Activated CD4-positive, alpha-beta T cell treated with anti-CD3 and anti-CD28 coated beads, Interleukin-2, amount 50 U/mL, for 48 hours (primary cell): ENCODE results near the gene NFASC.

Experiments used
- DNase-seq, 2 experiments: peaks; one replicate each; pipeline ENCODE4 v3.0.0-alpha.2; 2020

NFASC gene

DNA sequence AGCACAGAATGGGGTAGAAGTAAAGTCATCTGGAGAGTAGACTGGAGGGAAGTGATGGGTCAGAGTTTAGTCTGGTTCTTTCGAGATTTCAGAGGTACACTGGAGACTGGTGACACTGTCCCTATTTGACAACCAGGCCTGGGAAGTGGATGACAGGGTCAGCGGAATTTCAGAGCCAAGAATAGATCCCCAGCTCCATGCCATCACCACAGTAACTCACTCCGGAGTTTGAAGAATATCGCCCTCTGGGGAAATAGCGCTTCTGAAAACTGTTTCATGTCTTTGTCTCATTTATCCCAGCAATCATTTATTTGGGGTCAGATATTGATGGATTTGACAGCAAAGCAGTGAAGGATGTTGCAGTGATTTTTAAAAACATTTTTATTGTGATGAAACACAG, 7.6 kb upstream of the NFASC start:
- no peak for DNase-seq

DNA sequence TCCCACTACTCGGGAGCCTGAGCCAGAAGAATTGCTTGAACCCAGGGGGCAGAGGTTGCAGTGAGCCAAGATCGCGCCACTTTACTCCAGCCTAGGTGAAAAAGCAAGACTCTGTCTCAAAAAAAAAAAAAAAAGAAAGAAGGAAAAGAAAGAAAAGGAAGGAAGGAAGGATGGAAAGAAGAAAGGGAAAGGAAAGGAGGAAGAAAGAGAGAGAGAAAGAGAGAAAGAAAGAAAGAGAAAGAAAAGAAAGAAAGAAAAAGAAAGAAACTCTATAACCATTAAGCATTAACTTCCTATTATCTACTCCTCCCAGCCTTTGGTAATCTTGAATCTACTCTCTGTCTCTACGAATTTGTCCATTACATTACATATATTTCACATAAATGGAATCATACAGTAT, 6.9 kb upstream of the NFASC start:
- no peak for DNase-seq

DNA sequence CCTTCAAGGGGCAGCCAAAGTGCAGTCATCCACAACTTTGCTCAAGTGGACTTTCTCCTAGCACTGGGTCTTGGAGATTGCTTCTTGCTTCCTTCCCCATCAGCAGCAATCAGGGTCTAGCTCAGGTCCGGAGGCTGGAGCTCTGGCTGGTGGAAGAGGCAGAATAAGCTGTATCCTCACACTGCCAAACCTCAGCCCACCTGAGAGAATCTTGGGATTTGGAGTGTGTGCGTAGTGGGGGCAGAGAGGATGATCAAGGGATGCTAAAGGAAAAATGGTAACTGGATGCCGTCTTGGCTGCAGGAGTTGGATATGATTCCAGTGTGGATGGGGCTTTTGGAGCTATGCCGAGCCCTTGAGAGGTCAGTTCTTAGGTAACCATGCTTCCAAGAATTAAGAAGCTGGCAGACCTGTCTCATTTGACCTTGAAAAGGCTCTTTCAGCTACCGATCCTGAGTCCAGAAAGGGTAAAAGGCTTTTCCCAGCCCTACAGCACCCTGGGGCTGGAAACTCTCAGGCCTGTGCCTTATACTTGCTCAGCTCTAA, 4.5 kb upstream of the NFASC start:
- no peak for DNase-seq

DNA sequence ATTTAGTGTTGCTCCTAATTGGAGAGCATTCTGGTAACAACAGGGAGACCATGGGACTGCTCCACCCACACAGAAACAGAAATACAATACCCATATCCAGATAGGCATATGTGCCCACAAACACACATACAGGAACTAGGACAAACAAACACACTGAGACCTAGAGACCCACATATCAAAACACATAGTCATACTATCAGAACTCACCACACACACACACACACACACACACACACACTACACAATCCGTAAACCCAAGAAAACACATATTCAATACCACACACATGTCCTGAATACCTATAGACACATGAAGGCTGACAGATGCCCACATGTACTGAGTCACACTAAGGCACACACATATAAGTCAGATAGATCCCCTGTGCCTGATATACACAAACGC, 3.5 kb upstream of the NFASC start:
- no peak for DNase-seq

DNA sequence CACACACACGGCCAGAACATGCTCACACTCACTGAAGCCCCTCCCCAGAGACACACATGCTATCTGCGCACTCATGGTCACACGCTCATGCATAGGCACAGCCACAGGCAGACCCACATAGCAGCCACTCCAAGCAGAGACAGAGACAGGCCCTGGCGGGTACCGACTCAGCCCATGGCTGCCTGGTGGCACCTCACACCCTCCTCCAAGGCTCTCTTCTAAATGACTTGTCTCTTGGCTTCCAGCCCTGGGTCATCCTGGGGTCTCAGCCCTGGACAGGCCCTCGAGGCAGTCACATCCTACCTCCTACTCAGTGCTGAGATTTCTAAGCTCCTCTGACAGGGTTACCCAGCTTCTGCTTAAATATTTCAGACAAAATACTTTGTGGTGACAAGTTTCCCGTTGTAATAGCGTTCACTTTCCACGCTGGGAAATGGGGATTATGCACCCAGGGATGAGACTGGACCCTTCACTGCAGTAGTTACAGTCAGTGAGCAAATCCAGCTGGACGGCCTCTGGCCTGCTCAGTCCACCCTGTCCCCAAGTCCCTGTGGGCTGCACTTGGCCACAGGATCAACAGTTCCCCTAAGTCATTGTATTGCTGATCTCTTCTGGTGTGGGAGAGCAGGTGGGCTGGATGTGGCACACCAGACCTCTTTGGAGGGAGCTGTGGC, 2.9 kb upstream of the NFASC start:
- no peak for DNase-seq

DNA sequence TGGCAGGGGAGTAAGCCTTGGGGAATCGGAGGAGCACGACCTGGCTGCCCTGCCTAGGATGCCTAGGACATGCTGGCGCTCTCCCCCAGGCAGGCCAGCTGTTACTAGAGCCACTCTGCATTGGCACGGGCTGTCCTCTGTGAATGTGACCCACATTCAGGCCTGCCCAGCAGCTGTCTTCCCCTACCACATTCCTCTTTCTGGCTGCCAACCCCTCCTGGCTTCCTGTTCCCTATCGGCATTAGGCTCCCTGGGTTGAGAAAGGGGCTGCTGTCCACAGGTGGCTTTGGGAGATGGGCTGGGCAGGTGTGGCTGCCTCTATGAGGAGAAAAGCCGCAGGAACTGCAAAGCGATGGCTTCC, 2.3 kb upstream of the NFASC start:
- no peak for DNase-seq

DNA sequence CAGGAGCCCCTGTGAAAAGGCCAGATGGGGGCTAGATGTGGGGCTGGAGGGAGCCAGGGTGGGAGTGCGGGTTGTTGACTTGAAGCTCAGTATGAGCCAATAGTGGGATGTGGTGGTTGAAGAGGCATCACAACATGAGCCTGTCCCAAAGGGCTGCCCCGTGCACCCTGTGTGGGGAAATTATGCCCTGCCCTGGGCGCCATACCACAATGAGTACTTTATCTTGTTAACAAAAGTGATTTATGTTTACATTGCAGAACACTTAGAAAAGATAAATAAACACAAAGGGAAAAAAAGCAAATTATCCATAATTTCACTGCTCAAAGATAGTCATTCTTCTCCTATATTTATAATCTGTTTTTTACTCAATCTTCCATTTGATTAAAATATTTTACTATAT, 1.6 kb upstream of the NFASC start:
- no peak for DNase-seq

DNA sequence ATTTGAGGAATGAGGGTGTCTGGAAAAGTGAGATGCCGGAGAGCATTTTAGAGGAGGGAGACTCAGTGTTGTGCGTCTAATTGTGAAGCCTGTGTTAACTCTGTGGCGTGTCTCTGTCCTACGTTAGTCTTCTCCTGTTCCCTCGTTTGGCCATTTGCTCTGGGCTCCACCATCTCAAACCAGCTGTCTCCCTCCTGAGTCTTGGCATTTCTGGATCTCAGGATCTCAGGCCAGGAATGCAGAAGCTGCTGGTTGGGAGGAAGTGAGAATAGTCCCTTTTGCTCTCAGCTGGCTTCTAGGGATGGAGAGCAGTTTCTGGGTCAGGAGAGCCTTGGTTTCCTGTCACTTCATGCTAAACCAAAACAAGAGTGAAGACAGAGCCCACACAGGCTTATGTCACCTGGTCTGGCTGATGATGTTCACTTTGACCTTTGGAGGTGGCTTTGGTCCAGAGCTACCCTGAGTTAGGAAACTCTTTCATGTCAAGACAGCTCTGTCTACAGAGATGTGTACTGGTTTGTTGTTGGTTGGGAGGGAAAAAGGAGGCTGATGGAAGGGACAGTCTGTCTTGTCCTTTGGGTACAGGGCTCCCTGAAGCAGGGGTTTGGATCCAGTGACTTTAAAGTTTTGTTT, 859 bp downstream of the NFASC start:
- no peak for DNase-seq

DNA sequence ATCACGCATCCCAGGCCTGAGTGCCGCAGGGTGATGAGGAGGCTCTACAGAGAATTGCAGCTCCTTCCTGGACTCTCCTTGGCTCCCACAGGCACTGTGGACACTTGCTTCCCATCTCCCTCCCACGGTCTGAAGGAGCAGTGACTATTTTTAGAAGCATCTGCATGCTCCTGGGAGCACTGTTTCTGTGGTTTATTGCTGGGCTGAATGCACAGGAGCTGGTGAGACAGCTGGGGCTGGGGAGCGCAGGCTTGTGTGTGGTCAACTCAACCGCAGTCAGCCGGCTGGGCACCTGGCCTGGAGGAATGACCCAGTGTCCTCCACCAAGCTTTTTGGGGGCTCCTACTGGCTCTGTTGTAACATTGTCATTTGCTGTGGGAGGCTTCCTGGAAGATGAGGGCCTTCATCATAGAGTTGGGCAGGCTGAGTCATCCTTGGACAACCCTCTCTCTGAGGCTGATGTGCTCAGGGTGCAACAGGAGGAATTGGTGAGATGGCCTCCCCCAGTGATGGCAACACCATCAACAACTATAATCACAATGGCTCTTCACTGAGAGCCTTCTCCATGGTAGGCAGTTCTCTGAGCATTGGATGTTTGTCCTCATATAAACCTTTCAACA, 1.7 kb downstream of the NFASC start:
- DNase-seq: no peak

DNA sequence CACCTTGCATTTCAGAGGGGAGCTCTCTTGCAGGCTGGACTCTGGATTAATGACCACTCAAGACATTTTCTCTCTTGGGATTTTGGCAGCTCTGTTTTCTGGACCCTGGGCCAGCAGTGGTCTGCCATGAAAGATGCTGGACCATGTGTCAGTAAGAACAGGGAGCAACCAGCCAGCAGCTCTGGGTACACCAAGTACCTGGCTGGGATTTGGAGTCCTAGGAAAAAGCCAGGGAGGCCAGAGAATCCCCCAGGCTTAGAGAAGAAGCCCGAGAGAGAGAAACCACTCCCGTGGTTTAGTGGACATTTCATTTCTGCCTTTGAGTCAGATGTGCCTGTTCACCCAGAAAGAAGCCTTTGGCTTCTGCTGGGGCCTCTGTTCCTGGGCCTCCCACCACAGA, 2.5 kb downstream of the NFASC start:
- DNase-seq: no peak

DNA sequence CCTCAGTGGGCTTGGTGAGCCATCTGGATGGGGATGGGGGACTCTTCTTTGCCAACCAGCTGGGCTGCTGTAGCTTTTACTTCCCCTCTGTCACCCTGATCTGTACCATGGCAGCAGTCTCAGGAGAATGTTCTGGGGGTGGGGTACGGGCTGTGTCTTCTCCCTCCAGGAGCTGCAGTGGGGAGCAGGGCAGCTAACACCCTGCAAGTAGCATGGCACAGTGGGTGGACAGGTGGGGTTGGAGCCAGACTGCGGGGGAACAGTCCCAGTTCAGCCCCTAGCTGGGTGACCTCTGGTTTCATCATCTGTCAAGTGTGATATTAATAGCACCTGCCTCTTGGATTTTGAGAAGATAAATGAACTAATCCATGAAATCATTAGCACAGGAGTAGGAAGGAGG, 3.1 kb downstream of the NFASC start:
- DNase-seq: no peak

DNA sequence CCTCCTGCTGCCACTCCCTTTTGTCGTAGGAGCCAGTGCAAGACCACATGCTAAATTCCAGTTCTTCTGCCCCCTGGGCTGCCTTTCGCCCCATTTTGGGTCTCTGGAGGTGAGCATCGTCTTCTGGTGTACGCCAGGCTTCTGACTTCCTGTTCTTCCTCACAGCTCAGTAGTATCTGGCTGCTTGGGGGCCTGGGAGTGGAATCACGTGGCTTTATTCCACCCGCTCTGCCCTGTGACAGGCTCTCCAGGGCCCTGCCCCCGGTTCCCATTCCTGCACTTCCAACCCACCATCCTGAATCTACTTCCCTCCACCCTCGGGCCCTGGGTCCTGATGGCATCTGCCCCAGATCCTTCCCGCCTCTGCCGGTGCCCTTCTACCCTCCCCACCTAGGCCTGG, 3.6 kb downstream of the NFASC start:
- no peak for DNase-seq

DNA sequence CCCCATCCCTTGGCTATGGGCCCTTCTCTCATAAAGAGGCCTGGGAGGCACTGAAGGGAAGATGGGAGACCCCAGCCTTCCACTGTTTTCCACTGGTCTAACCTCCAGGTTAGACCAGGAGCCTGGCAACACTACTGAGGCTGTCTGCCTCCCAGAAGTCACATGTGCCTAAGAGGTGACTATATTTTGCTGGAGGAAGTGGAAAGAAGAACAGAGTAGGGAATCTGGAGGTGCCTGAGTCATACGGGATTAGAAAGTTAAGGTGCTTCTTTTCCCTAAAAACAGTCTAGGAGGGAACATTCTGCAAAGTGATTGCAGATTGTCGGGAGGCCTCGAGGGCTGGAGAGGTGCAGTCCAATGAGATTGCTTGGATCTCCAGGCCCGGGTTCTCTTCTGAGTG, 4.6 kb downstream of the NFASC start:
- DNase-seq: no peak

DNA sequence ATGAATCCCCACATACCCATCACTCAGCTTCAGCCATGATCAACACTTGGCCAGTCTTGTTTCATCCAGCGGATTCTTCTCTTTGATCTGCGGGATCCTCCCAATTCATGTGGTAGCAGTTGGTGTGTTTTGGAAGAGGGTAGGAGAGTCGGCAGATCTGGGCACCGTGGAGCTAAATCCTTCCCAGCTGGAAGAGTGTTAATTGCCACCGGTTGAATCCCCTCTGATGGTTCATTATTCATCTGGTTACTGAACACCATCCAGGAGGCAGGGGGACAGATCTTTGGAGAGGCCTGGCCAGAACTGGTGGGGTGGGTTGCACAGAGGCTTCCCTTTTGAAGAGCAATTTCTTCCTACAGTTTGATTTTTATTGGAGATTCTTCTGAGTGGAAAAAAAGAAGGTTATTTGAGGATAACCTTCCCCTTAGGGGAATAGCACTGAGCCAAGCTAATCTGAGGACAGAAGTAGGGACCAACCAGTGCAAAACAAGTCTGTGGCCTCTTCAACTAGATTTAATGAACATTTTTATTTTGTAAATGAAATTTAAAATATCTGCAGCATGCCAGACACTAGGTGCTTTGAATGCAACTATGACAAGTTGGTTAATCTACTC, 8.1 kb downstream of the NFASC start:
- DNase-seq: no peak

DNA sequence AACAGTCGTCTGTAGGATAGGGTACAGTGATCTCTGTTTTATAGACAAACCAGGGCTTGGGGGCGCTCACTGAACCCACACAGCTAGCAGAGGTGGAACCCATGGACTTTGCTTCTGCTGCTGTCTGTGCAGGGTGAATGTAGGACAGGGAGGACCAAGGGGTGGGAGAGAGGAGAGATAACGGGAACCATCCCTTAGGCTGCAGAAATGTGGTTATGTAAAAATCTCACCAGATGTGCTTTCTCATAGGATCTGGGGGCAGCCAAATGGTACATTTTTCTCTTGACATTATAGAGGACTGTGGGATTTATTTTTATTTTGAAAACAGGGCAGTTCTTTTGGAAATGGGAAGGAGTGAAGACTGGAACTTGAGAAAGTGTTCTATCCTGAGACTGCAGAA, 8.7 kb downstream of the NFASC start:
- DNase-seq: no peak

DNA sequence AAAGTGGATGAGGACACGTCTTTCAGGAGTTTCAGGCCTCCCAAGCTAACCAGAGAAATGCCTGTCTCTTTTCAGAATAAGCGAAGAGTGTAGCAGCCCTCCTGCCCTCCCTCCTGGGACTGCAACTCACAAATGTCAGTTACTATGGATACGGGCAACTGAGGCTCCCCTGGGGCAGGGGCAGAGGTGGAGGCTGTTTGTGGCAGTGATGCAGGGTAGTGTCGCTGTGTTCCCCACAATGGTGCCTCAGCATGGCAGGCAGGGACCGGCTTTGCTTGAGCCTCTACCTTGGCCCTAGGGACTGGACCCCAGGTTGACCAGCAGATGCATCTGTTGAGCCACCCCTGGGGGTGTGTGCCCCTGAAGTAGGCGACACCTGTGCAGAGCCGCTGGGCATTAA, 10.2 kb downstream of the NFASC start:
- DNase-seq: no peak

DNA sequence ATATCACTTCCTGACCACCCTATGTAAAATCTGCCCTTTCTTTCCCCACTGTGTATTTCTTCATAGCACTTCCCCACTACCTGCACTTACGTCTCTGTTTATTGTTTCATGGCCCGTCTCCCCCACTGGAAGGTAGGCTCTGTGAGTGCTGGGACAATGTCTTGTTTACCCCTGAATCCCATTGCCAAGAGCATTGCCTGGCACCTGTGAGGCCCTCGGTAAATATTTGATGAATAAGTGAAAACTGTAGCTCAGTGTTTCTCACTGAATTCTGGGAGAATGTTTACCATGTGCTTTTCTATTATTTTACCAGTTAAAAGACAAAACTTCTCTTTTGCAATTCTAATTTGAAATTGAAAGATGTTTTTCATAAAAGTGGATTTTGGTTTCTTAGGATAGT, 11.8 kb downstream of the NFASC start:
- DNase-seq: no peak

DNA sequence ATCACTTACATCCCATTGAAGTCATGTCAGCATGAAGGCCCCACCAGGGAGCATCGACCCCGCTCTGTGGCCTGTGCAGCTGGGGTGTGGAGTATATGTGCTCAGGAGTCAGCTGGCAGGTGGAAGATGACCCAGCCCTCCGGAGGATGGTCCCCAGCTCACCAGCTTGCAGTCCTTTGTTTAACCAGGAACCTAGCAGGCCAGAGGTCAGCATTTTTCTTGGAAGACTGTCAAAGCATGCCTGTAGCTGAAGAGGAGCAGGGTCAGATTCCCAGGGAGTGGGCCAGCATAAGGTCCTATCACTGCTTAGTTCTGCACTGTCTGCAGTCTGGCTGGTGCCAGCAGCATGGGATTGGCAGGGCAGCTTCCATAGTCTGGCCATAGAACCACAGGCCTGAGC, 12.7 kb downstream of the NFASC start:
- no peak for DNase-seq

DNA sequence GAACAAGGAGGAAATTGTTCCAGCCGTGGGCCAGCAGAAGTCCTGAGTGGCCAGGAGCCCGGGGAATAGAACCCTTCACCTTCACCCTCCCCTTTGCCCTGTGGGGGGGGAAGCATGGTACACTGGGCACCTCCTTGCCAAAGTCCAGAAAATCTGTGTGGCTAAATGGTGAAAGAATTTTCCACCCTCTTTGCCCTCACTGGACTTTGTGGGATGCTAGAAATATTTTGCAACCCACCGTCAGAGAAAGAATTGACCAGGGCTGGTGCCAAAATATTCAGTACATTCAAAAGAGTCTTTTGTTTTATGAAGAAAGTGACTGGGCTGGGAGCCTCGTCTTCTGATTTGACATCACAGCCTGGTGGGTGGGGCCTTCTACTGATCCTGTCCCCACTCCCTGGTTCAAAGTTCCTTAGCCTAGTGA, 14.6 kb downstream of the NFASC start:
- DNase-seq: no peak

DNA sequence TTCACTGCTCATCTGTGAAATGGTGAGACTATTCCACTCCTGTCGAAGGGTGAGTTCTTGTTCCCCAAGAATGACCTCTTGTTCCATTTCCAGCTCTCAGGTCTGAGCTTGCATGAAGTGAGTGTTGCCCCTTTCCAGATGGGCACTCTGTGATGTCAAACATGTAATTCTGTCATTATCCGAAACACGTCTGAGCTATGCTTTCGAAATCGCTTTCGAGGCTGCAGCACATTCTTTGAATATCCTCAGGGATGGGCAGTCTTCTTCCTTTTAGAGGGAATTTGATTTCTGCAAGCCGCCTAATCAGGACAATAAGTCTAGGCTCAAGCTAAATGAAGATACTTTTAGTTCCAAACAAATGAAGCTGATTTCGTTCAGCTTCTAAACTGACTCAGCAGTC, 15.1 kb downstream of the NFASC start:
- DNase-seq: no peak

DNA sequence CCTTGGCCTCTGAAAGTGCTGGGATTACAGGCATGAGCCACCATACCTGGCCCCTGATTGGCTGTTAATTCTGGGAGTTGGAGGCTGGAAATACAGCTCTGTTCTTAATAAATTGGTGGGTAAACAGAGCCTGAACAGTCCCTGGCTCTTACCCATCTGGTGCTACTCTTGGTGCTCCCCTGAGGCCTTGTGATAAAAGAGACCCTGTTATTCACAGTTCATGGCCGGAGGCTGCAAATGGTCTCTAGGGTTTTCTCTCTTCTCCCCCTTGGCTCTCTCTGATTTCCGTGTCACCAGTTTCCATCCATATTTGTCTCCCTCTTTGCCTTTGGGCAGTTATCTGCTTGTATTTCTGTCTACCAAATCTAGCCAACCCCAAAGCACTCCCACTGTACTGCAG, 17.2 kb downstream of the NFASC start:
- DNase-seq: no peak

DNA sequence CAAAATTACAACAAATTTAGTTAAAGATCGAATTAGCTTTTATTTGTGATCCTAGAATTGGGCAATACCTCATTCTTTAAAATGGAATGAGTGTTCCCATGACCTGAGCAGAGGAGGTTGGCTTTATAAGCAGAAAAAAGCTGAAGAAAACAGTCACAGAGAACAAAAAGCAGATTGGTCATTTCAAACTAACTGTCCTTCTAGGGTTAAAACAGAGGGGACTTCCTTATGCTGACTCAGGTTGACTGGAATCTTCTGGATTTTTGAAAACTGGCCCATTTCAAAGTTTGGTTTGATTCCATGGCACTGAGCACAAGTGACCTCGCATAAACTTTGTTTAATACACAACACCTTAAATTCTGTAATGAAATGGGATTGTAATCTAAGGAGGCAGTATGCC, 17.6 kb downstream of the NFASC start:
- DNase-seq: no peak

DNA sequence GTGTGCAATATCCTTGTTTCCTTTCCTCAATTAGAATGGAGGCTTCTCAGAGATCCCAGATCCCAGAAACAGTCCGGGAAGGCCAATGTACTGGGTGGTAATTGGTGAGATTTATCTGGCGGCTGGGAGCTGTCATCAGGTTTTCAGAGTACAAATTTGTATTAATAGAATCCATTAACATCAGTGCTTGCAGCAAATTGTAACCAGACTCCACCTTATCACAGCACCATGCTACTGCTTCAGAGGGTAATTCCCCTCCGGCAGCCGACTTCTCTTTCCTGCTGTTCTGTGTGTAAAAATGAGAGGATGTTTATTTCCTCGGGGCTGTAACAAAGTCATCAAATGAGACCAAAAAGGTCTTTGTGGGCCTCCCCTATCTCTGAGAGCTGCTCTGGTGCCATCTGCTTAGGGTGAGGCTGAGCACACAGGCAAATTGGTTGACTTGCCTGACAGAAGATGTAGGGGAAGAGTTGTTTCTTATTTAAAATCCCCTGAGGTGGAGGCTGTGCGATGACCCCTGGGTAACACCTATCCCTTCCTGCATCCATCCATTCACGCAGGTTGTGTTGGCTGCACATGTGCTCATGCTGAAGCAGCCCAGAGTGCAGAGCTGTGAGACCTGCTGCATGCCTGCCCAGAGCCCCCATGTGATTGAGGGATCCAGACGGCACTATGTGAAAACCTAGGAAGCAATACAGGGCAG, 19.2 kb downstream of the NFASC start:
- no peak for DNase-seq

DNA sequence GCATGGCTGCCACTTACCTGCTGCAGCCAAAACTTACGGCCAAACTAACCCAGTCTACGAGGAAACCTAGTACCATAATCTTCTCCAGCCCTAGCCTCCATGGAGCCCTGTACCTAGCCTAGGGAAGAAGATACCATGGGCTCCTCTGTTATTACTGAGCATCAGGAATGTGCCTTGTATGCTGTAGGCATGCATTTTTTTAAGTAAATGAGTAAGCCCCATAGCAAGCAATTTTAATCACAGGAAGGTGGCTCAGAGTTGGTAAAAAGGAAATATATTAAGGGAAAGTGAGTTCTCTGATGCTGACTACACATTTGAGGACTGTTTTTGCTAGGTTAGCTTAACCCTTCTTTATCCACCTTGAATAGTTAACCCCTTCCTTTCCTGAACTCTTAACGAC, 21.2 kb downstream of the NFASC start:
- DNase-seq: no peak
